HEK293T (cell line): ENCODE results near the gene MICAL2.

Experiments used
- CTCF ChIA-PET: fragments of 350-600 bp; formaldehyde crosslinking; extraction: SDS; loops from one replicate; lab custom pipeline; 2021; ENCODE audit warnings: antibody characterized with exemption, inconsistent platforms; lab: Yijun Ruan, JAX
- POLR2A ChIA-PET: fragments of 350-600 bp; formaldehyde crosslinking; extraction: SDS; loops from one replicate; lab custom pipeline; 2020; ENCODE audit warnings: antibody characterized with exemption, inconsistent platforms; lab: Yijun Ruan, JAX
- DNase-seq: peaks from one replicate; pipeline ENCODE4 v3.0.0; 2012; ENCODE audit warnings: mixed read lengths; ENCODE audit errors: extremely low spot score
- ARNT ChIP-seq: fragments of 450-650 bp; IDR thresholded peaks from 2 replicates; pipeline ENCODE4 v1.6.1; 2017; ENCODE audit warnings: mild to moderate bottlenecking
- BHLHE40 ChIP-seq: fragments of 450-650 bp; IDR thresholded peaks from 2 replicates; pipeline ENCODE4 v1.6.1; 2016; ENCODE audit warnings: mild to moderate bottlenecking, moderate library complexity, borderline replicate concordance
- CTBP1 ChIP-seq: fragments of 450-650 bp; IDR thresholded peaks from 2 replicates; pipeline ENCODE4 v1.6.1; 2016; ENCODE audit warnings: borderline replicate concordance
- ELF4 ChIP-seq: fragments of 450-650 bp; IDR thresholded peaks from 2 replicates; pipeline ENCODE4 v1.6.1; 2017; ENCODE audit warnings: antibody characterized with exemption
- FOXA1 ChIP-seq: fragments of 450-650 bp; IDR thresholded peaks from 2 replicates; pipeline ENCODE4 v1.6.1; 2016; ENCODE audit warnings: mild to moderate bottlenecking
- FOXK2 ChIP-seq: fragments of 450-650 bp; IDR thresholded peaks from 2 replicates; pipeline ENCODE4 v1.6.1; 2016; ENCODE audit warnings: mild to moderate bottlenecking
- FOXM1 ChIP-seq: fragments of 450-650 bp; IDR thresholded peaks from 2 replicates; pipeline ENCODE4 v1.6.1; 2017; ENCODE audit warnings: mild to moderate bottlenecking, borderline replicate concordance
- HDGF ChIP-seq: fragments of 450-650 bp; IDR thresholded peaks from 2 replicates; pipeline ENCODE4 v1.6.1; 2017; ENCODE audit warnings: antibody characterized with exemption, borderline replicate concordance
- L3MBTL2 ChIP-seq: fragments of 450-650 bp; conservative IDR thresholded peaks from 2 replicates; pipeline ENCODE4 v1.6.1; 2016; ENCODE audit warnings: mild to moderate bottlenecking
- LEF1 ChIP-seq: fragments of 450-650 bp; IDR thresholded peaks from 2 replicates; pipeline ENCODE4 v1.6.1; 2017; ENCODE audit warnings: mild to moderate bottlenecking, borderline replicate concordance
- NFRKB ChIP-seq: fragments of 450-650 bp; IDR thresholded peaks from 2 replicates; pipeline ENCODE4 v1.6.1; 2016; ENCODE audit warnings: mild to moderate bottlenecking, moderate library complexity
- SP1 ChIP-seq: fragments of 450-650 bp; IDR thresholded peaks from 2 replicates; pipeline ENCODE4 v1.6.1; 2017
- SUZ12 ChIP-seq: fragments of 450-650 bp; IDR thresholded peaks from 2 replicates; pipeline ENCODE4 v1.6.1; 2016; ENCODE audit warnings: mild to moderate bottlenecking
- TARDBP ChIP-seq: fragments of 450-650 bp; IDR thresholded peaks from 2 replicates; pipeline ENCODE4 v1.6.1; 2016
- ZNF384 ChIP-seq: fragments of 450-650 bp; IDR thresholded peaks from 2 replicates; pipeline ENCODE4 v1.6.1; 2016
- TF ChIP-seq, protein P1 (sequence below): fragments of 450-650 bp; IDR thresholded peaks from 2 replicates; pipeline ENCODE4 v1.6.1; 2016

MICAL2 gene

DNA sequence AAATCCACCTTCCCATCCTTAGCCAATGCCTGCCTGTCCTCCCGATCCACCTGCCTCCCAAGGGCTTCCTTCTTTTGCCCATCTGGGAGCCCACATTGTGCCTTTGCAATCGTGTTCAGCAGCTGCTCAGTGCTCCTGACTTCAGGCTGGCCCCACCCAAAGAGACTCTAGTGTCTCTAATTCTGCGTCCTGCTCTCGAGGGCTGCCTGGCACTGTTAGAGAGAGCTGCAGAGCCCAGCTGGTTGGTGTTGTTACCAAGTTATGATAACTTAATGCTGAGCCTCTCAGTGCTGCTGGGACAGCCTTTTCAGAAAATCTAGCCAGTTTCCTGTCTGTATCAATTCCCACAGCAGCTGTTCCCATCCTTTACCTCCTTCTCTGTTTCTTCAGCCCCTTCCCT lies 69.1 kb downstream of the MICAL2 start:
- TF ChIP-seq ARNT (no peak), L3MBTL2 (no peak), SUZ12 (no peak)
- POLR2A ChIA-PET, result no interaction called here
- CTCF ChIA-PET, result interaction anchor here (0.6 kb wide), 1 partner anchor 334 kb away, joined by 4 read pairs; no protein-coding TSS in a partner anchor
- DNase-seq, result no peak

DNA sequence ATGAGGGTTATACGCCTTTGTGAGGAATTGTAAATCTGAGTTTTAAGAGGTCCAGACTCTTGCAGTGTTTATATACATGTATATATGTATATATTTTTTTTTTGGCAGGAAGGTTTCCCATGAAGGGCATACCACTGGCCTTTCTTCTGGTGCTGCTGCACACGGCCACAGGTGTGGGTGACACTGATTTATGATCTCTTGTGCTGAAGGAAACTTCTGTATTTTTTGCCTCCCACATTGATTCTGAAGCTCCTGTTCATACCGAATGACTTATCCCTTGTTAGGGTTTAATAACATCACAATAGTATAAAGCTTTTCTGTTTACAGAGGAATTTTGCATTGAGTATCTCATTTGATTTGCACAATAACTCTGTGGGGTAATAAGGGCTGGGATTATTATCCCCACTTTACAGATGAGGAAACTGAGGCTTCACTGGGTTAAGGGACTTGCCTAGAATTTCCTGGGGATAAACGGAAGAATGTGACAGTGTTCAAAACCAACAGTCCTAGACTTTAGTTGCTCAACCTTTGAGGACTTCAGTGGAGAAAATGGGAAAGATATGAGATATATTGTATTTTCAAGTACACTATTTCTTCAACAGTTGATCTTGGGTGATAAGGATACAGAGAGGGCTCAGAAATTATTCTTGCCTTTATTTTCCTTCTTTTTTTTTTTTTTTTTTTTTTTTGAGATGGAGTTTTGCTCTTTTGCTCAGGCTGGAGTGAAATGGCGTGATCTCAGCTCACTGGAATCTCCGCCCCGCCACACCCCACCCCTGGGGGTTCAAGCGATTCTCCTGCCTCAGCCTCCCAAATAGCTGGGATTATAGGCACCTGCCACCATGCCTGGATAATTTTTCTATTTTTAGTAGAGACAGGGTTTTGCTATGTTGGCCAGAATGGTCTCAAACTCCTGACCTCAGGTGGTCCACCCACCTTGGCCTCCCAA lies 70.1 kb downstream of the MICAL2 start:
- ChIA-PET POLR2A (no interaction called here), CTCF (no interaction called here)
- TF ChIP-seq L3MBTL2, result no peak
- TF ChIP-seq ZNF384, result no peak
- TF ChIP-seq FOXA1, result no peak
- DNase-seq, result no peak

DNA sequence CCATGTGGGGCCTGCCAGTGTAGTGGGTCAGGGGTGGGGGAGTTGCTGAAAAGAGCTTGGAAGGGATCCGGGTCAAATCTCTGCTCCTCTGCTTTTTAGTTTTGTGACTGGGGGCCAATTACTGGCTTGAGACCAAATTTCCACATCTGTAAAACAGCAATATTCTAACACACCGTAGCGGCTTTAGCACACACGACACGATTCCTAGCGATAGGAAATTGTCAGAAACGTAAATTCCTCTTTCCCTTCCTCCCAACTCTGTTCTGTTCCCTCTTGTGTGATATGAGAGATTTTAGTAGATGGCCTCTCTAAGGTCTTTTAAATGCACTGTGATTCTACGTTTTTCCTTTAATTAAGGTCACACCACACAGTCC lies 71.9 kb downstream of the MICAL2 start:
- TF ChIP-seq LEF1 (no peak), NFRKB (no peak), FOXM1 (no peak), TARDBP (no peak), CTBP1 (no peak), SP1 (no peak), L3MBTL2 (no peak), ARNT (no peak), BHLHE40 (no peak), ELF4 (no peak), FOXA1 (no peak), SUZ12 (no peak)
- TF ChIP-seq, protein P1, sequence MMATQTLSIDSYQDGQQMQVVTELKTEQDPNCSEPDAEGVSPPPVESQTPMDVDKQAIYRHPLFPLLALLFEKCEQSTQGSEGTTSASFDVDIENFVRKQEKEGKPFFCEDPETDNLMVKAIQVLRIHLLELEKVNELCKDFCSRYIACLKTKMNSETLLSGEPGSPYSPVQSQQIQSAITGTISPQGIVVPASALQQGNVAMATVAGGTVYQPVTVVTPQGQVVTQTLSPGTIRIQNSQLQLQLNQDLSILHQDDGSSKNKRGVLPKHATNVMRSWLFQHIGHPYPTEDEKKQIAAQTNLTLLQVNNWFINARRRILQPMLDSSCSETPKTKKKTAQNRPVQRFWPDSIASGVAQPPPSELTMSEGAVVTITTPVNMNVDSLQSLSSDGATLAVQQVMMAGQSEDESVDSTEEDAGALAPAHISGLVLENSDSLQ, result no peak
- DNase-seq, result no peak
- ChIA-PET POLR2A (interaction anchor here (0.9 kb wide), 1 partner anchor 10 kb away, joined by 3 read pairs; no protein-coding TSS in a partner anchor), CTCF (interaction anchor here (0.6 kb wide), 1 partner anchor 676 kb away, joined by 6 read pairs; no protein-coding TSS in a partner anchor)

DNA sequence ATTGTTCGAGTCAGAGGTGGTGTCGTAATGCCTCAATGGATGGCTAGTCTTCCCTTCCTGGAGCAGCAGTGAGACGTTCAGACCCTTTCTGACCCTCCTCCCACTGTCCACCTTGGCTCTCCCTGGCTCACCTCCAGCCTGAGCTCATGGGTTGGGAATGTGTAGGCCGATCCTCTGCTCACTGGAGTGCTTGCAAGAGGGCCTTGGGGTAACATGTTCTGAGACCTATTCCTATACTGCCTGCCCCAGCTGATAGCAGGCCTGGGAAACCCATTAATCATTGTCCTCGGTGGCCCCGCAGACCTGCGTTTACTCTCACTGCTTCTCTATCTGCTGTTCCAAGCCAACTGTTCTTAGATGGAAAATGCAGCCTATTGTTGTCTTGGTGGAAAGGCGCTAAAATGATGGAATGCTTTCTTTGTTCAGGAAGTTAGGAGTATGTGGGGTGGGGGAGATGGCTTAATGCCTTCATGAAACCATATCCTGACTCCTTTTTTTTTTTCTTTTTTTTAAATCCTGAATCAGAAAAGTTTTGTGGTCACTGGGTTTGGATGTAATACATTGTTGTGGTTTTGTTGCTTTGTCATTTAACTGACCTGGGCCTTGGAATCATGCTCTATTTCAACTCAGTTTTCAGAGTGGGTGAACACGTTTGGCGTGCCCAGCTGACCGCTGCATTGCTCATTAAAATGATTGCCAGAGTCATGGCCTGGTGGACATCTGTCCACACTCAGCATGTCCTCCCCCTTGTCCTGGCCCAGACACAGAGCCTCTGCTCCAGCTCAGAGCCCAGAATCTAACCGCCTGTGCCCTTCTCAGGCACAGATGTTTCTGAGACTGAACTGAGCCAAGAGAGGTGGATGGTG lies 72.5 kb downstream of the MICAL2 start:
- ChIA-PET POLR2A (no interaction called here), CTCF (interaction anchor here (0.6 kb wide), 1 partner anchor 677 kb away, joined by 6 read pairs; no protein-coding TSS in a partner anchor)
- DNase-seq, result no peak
- TF ChIP-seq, protein P1, result peak; percentile 7; the same call in 1 of the 2 replicates
- no peak for TF ChIP-seq FOXM1

DNA sequence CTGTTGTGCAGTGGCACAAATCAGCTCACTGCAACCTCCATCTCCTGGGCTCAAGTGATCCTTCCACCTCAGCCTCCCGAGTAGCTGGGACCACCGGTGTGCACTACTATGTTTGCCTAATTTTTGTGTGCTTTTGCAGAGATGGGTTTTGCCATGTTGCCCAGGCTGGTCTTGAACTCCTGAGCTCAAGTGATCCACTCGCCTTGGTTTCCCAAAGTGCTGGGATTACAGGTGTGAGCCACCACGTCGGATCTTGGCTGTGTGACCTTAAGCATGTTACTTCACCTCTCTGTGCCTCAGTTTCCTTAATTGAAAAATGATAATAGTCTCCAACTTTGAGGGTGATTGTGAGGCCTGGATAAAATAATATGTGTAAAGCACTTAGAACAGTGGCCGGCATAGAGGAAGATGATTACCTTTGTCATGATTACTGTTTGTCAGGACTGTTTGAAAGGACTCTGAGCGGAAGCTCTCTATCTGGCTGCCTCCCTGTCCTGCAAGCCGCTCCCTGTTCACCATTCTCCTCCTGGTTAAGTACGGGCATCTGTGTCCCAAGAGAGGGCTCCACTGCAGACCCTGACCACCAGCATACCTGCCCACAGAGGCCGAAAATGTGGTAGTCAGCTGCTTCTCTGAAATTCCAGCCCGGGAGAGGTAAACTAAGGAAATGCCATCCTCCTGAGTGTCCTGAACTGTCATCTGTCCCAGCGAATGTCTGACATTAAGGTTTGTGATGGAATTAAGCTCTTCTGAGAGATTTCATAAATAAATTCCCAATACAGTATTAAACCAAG lies 73.6 kb downstream of the MICAL2 start:
- ChIA-PET CTCF (no interaction called here), POLR2A (no interaction called here)
- no peak for TF ChIP-seq FOXM1
- TF ChIP-seq ELF4, result no peak
- TF ChIP-seq NFRKB, result no peak
- no peak for TF ChIP-seq SUZ12
- no peak for TF ChIP-seq FOXK2
- no peak for TF ChIP-seq HDGF
- no peak for TF ChIP-seq L3MBTL2
- TF ChIP-seq CTBP1, result no peak
- no peak for TF ChIP-seq ARNT
- TF ChIP-seq LEF1, result no peak
- TF ChIP-seq, protein P1, result no peak
- DNase-seq, result no peak

DNA sequence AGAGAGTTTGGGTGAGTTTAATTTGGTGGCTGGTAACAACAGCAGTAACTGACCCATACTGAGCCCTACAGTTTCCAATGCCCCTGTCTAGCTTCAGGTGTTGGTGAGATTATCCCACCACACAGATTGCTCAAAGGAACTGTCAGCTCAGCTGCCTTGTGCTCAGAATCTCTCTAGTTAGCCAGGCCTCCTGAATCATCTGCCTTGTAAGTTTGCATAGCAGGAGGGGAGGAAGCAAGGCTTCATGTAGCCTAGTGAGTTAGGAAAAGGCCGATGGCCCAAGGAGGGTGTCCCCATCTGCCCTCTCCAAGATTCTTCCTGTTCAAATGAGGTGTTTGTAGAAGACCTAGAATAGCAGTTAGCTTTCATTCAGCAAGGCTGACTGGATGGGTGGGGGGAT lies 74.3 kb downstream of the MICAL2 start:
- TF ChIP-seq ELF4 (no peak), HDGF (no peak), BHLHE40 (no peak)
- ChIA-PET POLR2A (no interaction called here), CTCF (no interaction called here)
- no peak for DNase-seq
